SK-N-SH treated with all-trans-retinoic acid at 6 μM for 48 hours (cell line): ENCODE results near the gene AP3S2.

Experiments used
- ATAC-seq: fragments of 200-7000 bp; cut with Tn5 transposase; 3 replicates; pipeline ENCODE4 v1.9.1; 2020; ENCODE audit warnings: mild to moderate bottlenecking, moderate library complexity
- ARNTL ChIP-seq: fragments of 450-650 bp; formaldehyde crosslinking; IDR thresholded peaks from 2 replicates; pipeline ENCODE4 v1.5.0; 2020; ENCODE audit warnings: low read depth, mild to moderate bottlenecking, moderate library complexity, borderline replicate concordance
- BACH2 ChIP-seq: fragments of 250-450 bp; sonication (Bioruptor Pico); IDR thresholded peaks from 2 replicates; pipeline ENCODE4 v1.9.0; 2021; ENCODE audit warnings: mild to moderate bottlenecking, borderline replicate concordance
- CREB5 ChIP-seq: fragments of 250-450 bp; sonication (Bioruptor Pico); IDR thresholded peaks from 2 replicates; pipeline ENCODE4 v1.5.1; 2020; ENCODE audit warnings: low read depth, mild to moderate bottlenecking, moderate library complexity
- CSDC2 ChIP-seq: fragments of 250-450 bp; sonication (Bioruptor Pico); IDR thresholded peaks from 2 replicates; pipeline ENCODE4 v1.5.0; 2020; ENCODE audit warnings: mild to moderate bottlenecking, moderate library complexity
- CSRNP3 ChIP-seq: fragments of 250-450 bp; sonication (Bioruptor Pico); IDR thresholded peaks from 2 replicates; pipeline ENCODE4 v1.5.1; 2021; ENCODE audit warnings: mild to moderate bottlenecking, moderate library complexity
- ESRRG ChIP-seq: fragments of 250-450 bp; sonication (Bioruptor Pico); IDR thresholded peaks from 2 replicates; pipeline ENCODE4 v1.6.1; 2021; ENCODE audit warnings: mild to moderate bottlenecking
- GLIS3 ChIP-seq: fragments of 250-450 bp; sonication (Bioruptor Pico); IDR thresholded peaks from 2 replicates; pipeline ENCODE4 v1.5.0; 2020; ENCODE audit warnings: mild to moderate bottlenecking, moderate library complexity
- ISL1 ChIP-seq: fragments of 250-450 bp; sonication (Bioruptor Pico); IDR thresholded peaks from 2 replicates; pipeline ENCODE4 v2.1.2; 2022; ENCODE audit warnings: mild to moderate bottlenecking, moderate library complexity
- OSR1 ChIP-seq: fragments of 250-450 bp; sonication (Bioruptor Pico); IDR thresholded peaks from 2 replicates; pipeline ENCODE4 v1.8.0; 2022; ENCODE audit warnings: moderate library complexity, mild to moderate bottlenecking, inconsistent platforms
- PATZ1 ChIP-seq: fragments of 250-450 bp; sonication (Bioruptor Pico); IDR thresholded peaks from 2 replicates; pipeline ENCODE4 v1.8.0; 2020; ENCODE audit warnings: mild to moderate bottlenecking, moderate library complexity, borderline replicate concordance
- POU6F1 ChIP-seq: fragments of 250-450 bp; sonication (Bioruptor Pico); IDR thresholded peaks from 2 replicates; pipeline ENCODE4 v1.8.0; 2021; ENCODE audit warnings: low read depth, mild to moderate bottlenecking, moderate library complexity, borderline replicate concordance
- PPARA ChIP-seq: fragments of 250-450 bp; sonication (Bioruptor Pico); IDR thresholded peaks from 2 replicates; pipeline ENCODE4 v1.5.0; 2020; ENCODE audit warnings: mild to moderate bottlenecking, borderline replicate concordance
- RARB ChIP-seq: fragments of 250-450 bp; sonication (Bioruptor Pico); IDR thresholded peaks from 2 replicates; pipeline ENCODE4 v1.8.0; 2021; ENCODE audit warnings: mild to moderate bottlenecking, moderate library complexity
- SNAI2 ChIP-seq: fragments of 250-450 bp; sonication (Bioruptor Pico); IDR thresholded peaks from 2 replicates; pipeline ENCODE4 v1.5.0; 2020; ENCODE audit warnings: mild to moderate bottlenecking, moderate library complexity
- TCF4 ChIP-seq: fragments of 250-450 bp; sonication (Bioruptor Pico); IDR thresholded peaks from 2 replicates; pipeline ENCODE4 v1.8.0; 2021; ENCODE audit warnings: mild to moderate bottlenecking, moderate library complexity, borderline replicate concordance
- TOX ChIP-seq: fragments of 250-450 bp; sonication (Bioruptor Pico); IDR thresholded peaks from 2 replicates; pipeline ENCODE4 v1.8.0; 2021; ENCODE audit warnings: mild to moderate bottlenecking, moderate library complexity, borderline replicate concordance
- TSHZ2 ChIP-seq: fragments of 250-450 bp; sonication (Bioruptor Pico); IDR thresholded peaks from 2 replicates; pipeline ENCODE4 v1.5.0; 2020; ENCODE audit warnings: mild to moderate bottlenecking, moderate library complexity
- ZC3H10 ChIP-seq: fragments of 250-450 bp; sonication (Bioruptor Pico); IDR thresholded peaks from 2 replicates; pipeline ENCODE4 v1.5.1; 2021; ENCODE audit warnings: mild to moderate bottlenecking, moderate library complexity
- ZFP3 ChIP-seq: fragments of 250-450 bp; sonication (Bioruptor Pico); IDR thresholded peaks from 2 replicates; pipeline ENCODE4 v1.5.0; 2020; ENCODE audit warnings: mild to moderate bottlenecking, moderate library complexity
- ZFP30 ChIP-seq: fragments of 450-650 bp; formaldehyde crosslinking; IDR thresholded peaks from 2 replicates; pipeline ENCODE4 v1.5.0; 2022; ENCODE audit warnings: mild to moderate bottlenecking, moderate library complexity
- ZNF565 ChIP-seq: fragments of 450-650 bp; formaldehyde crosslinking; conservative IDR thresholded peaks from 2 replicates; pipeline ENCODE4 v1.5.0; 2020; ENCODE audit warnings: low read depth, mild to moderate bottlenecking, moderate library complexity
- ZNF70 ChIP-seq: fragments of 450-650 bp; formaldehyde crosslinking; IDR thresholded peaks from 2 replicates; pipeline ENCODE4 v1.5.0; 2020; ENCODE audit warnings: mild to moderate bottlenecking, moderate library complexity
- ZNF8 ChIP-seq: fragments of 450-650 bp; formaldehyde crosslinking; IDR thresholded peaks from 2 replicates; pipeline ENCODE4 v1.5.0; 2020; ENCODE audit warnings: mild to moderate bottlenecking, moderate library complexity

The AP3S2 gene

GRCh38 chr15:89852342-89852995 is 41.3 kb downstream of the AP3S2 start:
- TF ChIP-seq ISL1 (CRISPR knock-in tag) (no peak), ZNF70 (no peak), ZNF8 (no peak), GLIS3 (CRISPR knock-in tag) (no peak), BACH2 (CRISPR knock-in tag) (no peak), ARNTL (CRISPR knock-in tag) (no peak), PATZ1 (CRISPR knock-in tag) (no peak), CREB5 (CRISPR knock-in tag) (no peak), ZFP3 (CRISPR knock-in tag) (no peak), RARB (CRISPR knock-in tag) (no peak), OSR1 (CRISPR knock-in tag) (no peak), PPARA (CRISPR knock-in tag) (no peak), TSHZ2 (CRISPR knock-in tag) (no peak), SNAI2 (CRISPR knock-in tag) (no peak), ZC3H10 (CRISPR knock-in tag) (no peak), POU6F1 (no peak), ESRRG (no peak), TCF4 (no peak), TOX (CRISPR knock-in tag) (no peak), ZFP30 (CRISPR knock-in tag) (no peak)
- ATAC-seq: no peak

- peak; percentile 33 for ATAC-seq
- TF ChIP-seq TCF4 (no peak), OSR1 (CRISPR knock-in tag) (no peak), PATZ1 (CRISPR knock-in tag) (no peak), ZC3H10 (CRISPR knock-in tag) (no peak), POU6F1 (no peak), CSRNP3 (CRISPR knock-in tag) (no peak), ISL1 (CRISPR knock-in tag) (no peak), BACH2 (CRISPR knock-in tag) (no peak), CSDC2 (CRISPR knock-in tag) (no peak), PPARA (CRISPR knock-in tag) (no peak), ZNF8 (no peak), ZNF565 (no peak), ARNTL (CRISPR knock-in tag) (no peak), SNAI2 (CRISPR knock-in tag) (no peak), TOX (CRISPR knock-in tag) (no peak), ZFP3 (CRISPR knock-in tag) (no peak), ZNF70 (no peak), CREB5 (CRISPR knock-in tag) (no peak)
- TF ChIP-seq, all 23 proteins: peak for 0
Observed at GRCh38 chr15:89851673-89852341, 42.0 kb downstream of the AP3S2 start.
